Heart left ventricle (tissue), 13 donors: ENCODE data around the gene MTOR.
"Not testable (repeated sequence)": the region's sequence is repeated elsewhere in the genome, so short reads cannot be mapped to it uniquely, and the experiment has no call there.

Source experiments
- CTCF ChIP-seq, 12 donors: fragments of 200-600 bp; sonication (generic) in 4 of 12; IDR thresholded peaks; one replicate each; pipeline versions ENCODE4 v1.5.0 to v1.8.0; 2018 to 2022; ENCODE audit warnings: antibody characterized with exemption in 12 of 12, mild to moderate bottlenecking in 5 of 12
- POLR2A ChIP-seq, 2 donors: fragments of 450-650 bp; IDR thresholded peaks; one replicate each; pipeline ENCODE4 v1.6.1; 2017; ENCODE audit warnings: antibody characterized with exemption in 2 of 2, mild to moderate bottlenecking in 2 of 2, moderate library complexity in 2 of 2
- donor health status: ischemic (EF 13 %, LVEDD 7.1; RV severe dilation, severe dysfunction).
- donor health status: DM: no; HTN: yes; CAD: no.
- donor health status: DM: no; HTN: no; CAD: no.
- donor health status: ischemic (EF 25% LVEDD 6.9; RV normal size, moderate dysfunction).
- donor health status: ischemic (EF 25% LVEDD 5.7; RV mildly dilated, moderate dysfunction).
- donor health status: ischemic (EF 35%, LVEDD 5.7; RV mildly dilated, moderate dysfunction).
- donor health status: nonischemic (EF 11% LVEDD 7.7; RV severe dilation, severe dysfunction).
- donor health status: DM: yes; HTN: yes; CAD: no.
- donor health status: PGD.
- donor health status: ischemic (EF 29% LVEDD 5.4; RV normal size, mild dysfunction).
- donor health status: nonischemic (EF 23%, LVEDD 6.1; RV moderate dilation, normal function).

GRCh38 chr1:11063937-11064537, 198.3 kb downstream of the MTOR start:
- not testable (repeated sequence) for TF ChIP-seq CTCF, POLR2A (IDR thresholded peaks at IDR 0.05)
